Measurements from ENCODE around the gene OOSP4B. TPM values are rescaled to one million over a fixed set of nuclear protein-coding genes. Genes with fewer than 3 reads are reported as not detected.

The OOSP4B gene
- polyA plus RNA-seq, 1 of the 3 experiments (the other 2 are of a cell fraction) = not detected

- Histone ChIP-seq H3K36me3 (replicated peaks in 1 of 2; ENCODE audit: control insufficient read depth in 1 of 2, insufficient read depth in 2 of 2, low read length in 1 of 2) (no peaks in the 10 kb centered on the region), H3K79me2 (ENCODE audit: insufficient read depth) (no peaks in the 10 kb centered on the region), H2AFZ (ENCODE audit: low read depth) (no peak overlapping the region), H3K9ac (no peak overlapping the region), H3K9me2 (no peaks in the 10 kb centered on the region), H3K4me3 (ENCODE audit: low read depth in 2 of 2, low read length in 1 of 2) (no peak overlapping the region), H3K9me3 (no peaks in the 10 kb centered on the region), H3F3A (replicated peaks; ENCODE audit: insufficient read depth) (no peaks in the 10 kb centered on the region), H3K27ac (ENCODE audit: low read depth in 2 of 2, low read length in 1 of 2) (no peak overlapping the region), H3K4me2 (no peak overlapping the region), H3K4me1 (ENCODE audit: control insufficient read depth in 1 of 2, insufficient read depth in 2 of 2, low read depth in 1 of 2, low read length in 1 of 2) (no peaks in the 10 kb centered on the region), H4K20me1 (ENCODE audit: insufficient read depth) (no peaks in the 10 kb centered on the region), H3K27me3 (ENCODE audit: insufficient read depth) (no peaks in the 10 kb centered on the region)
- no peak for TF ChIP-seq FOXJ3 (CRISPR knock-in tag; IDR thresholded peaks at IDR 0.05)
- no peak for TF ChIP-seq RXRA (IDR thresholded peaks at IDR 0.05; ENCODE audit: borderline replicate concordance, low read depth)
- no peak for TF ChIP-seq RFX5 (IDR thresholded peaks at IDR 0.05; ENCODE audit: low read length)
- no peak for TF ChIP-seq CTCF (IDR thresholded peaks at IDR 0.05)
- TF ChIP-seq REST (IDR thresholded peaks at IDR 0.05; ENCODE audit: low read depth, low read length) = no peak
- TF ChIP-seq TAF1 (IDR thresholded peaks at IDR 0.05; ENCODE audit: borderline replicate concordance, low read depth, low read length) = no peak
- TF ChIP-seq NFIC (IDR thresholded peaks at IDR 0.05; ENCODE audit: borderline replicate concordance) = no peak
- TF ChIP-seq CHD2 (IDR thresholded peaks at IDR 0.05; ENCODE audit: low read length, partially characterized antibody) = no peak
- TF ChIP-seq USF2 (IDR thresholded peaks at IDR 0.05; ENCODE audit: borderline replicate concordance, low read depth, low read length) = no peak
- TF ChIP-seq FOSL2 (IDR thresholded peaks at IDR 0.05; ENCODE audit: borderline replicate concordance, low read depth) = no peak
- TF ChIP-seq EZH2phosphoT487 (IDR thresholded peaks at IDR 0.05; ENCODE audit: borderline replicate concordance, low read depth) = no peak
- TF ChIP-seq ELF1 (IDR thresholded peaks at IDR 0.05) = no peak
- TF ChIP-seq YY1 (IDR thresholded peaks at IDR 0.05; ENCODE audit: low read depth) = no peak
- no peak for TF ChIP-seq MAX (IDR thresholded peaks at IDR 0.05; ENCODE audit: low read depth)
- POLR2A ChIA-PET = no interaction called here
- CTCF ChIA-PET = interaction anchor here (0.6 kb wide), 1 partner anchor 138 kb away, joined by 3 read pairs; no protein-coding TSS in a partner anchor
- WGBS (ENCODE audit: low lambda C conversion rate) = 27% methylated on average over 2 of the region's 2 CpGs
- no peak for DNase-seq
These were observed 13.3 kb upstream of the OOSP4B start for GRCh38 chr11:60003729-60004128.

All from SK-N-SH (cell line).